ENCODE data around the gene F11.

The F11 gene

GRCh38 chr4:186285147-186285546 lies 19.2 kb downstream of the F11 start:
- H3K4me1 ChIP-seq (ENCODE audit: insufficient read depth, low read length), result no peaks in the 10 kb centered on the region
- H3K27ac ChIP-seq (ENCODE audit: low read depth, low read length), result no peak overlapping the region
- H3K9ac ChIP-seq (ENCODE audit: low read length), result no peak overlapping the region
- H3K36me3 ChIP-seq (ENCODE audit: insufficient read depth, low read length), result no peaks in the 10 kb centered on the region
- no peaks in the 10 kb centered on the region for H3K9me3 ChIP-seq (ENCODE audit: low read length)
- H3K4me3 ChIP-seq (ENCODE audit: low read depth in 1 of 2, low read length in 2 of 2), result no peak overlapping the region
- no peaks in the 10 kb centered on the region for H3K27me3 ChIP-seq (ENCODE audit: control insufficient read depth in 1 of 2, insufficient read depth in 2 of 2, low read length in 2 of 2)

- H3K4me1 ChIP-seq (ENCODE audit: insufficient read depth, low read length), result no peaks in the 10 kb centered on the region
- no peaks in the 10 kb centered on the region for H3K36me3 ChIP-seq (ENCODE audit: insufficient read depth, low read length)
- H3K9ac ChIP-seq (ENCODE audit: low read length), result no peak overlapping the region
- no peaks in the 10 kb centered on the region for H3K9me3 ChIP-seq (ENCODE audit: low read length)
- H3K27ac ChIP-seq (ENCODE audit: low read depth, low read length), result no peak overlapping the region
- H3K4me3 ChIP-seq (ENCODE audit: low read depth in 1 of 2, low read length in 2 of 2), result no peak overlapping the region
- H3K27me3 ChIP-seq (ENCODE audit: control insufficient read depth in 1 of 2, insufficient read depth in 2 of 2, low read length in 2 of 2), result no peaks in the 10 kb centered on the region
Observed at GRCh38 chr4:186286581-186286980, 20.6 kb downstream of the F11 start.

GRCh38 chr4:186291256-186291890 lies 25.4 kb downstream of the F11 start:
- Histone ChIP-seq H3K36me3 (ENCODE audit: insufficient read depth, low read length) (no peaks in the 10 kb centered on the region), H3K27me3 (ENCODE audit: control insufficient read depth in 1 of 2, insufficient read depth in 2 of 2, low read length in 2 of 2) (no peaks in the 10 kb centered on the region), H3K4me1 (ENCODE audit: insufficient read depth, low read length) (no peaks in the 10 kb centered on the region), H3K9ac (ENCODE audit: low read length) (no peak overlapping the region), H3K4me3 (ENCODE audit: low read depth in 1 of 2, low read length in 2 of 2) (no peak overlapping the region), H3K27ac (ENCODE audit: low read depth, low read length) (no peak overlapping the region), H3K9me3 (ENCODE audit: low read length) (no peaks in the 10 kb centered on the region)

GRCh38 chr4:186294160-186294559 lies 28.2 kb downstream of the F11 start:
- no peak overlapping the region for H3K9ac ChIP-seq (ENCODE audit: low read length)
- H3K4me3 ChIP-seq (ENCODE audit: low read depth in 1 of 2, low read length in 2 of 2), result no peak overlapping the region
- H3K27me3 ChIP-seq (ENCODE audit: control insufficient read depth in 1 of 2, insufficient read depth in 2 of 2, low read length in 2 of 2), result no peaks in the 10 kb centered on the region
- no peak overlapping the region for H3K27ac ChIP-seq (ENCODE audit: low read depth, low read length)
- H3K36me3 ChIP-seq (ENCODE audit: insufficient read depth, low read length), result no peaks in the 10 kb centered on the region
- H3K9me3 ChIP-seq (ENCODE audit: low read length), result no peaks in the 10 kb centered on the region
- no peaks in the 10 kb centered on the region for H3K4me1 ChIP-seq (ENCODE audit: insufficient read depth, low read length)

GRCh38 chr4:186296481-186296880 lies 30.5 kb downstream of the F11 start:
- H3K27ac ChIP-seq (ENCODE audit: low read depth, low read length), result no peak overlapping the region
- H3K9me3 ChIP-seq (ENCODE audit: low read length), result no peaks in the 10 kb centered on the region
- no peaks in the 10 kb centered on the region for H3K36me3 ChIP-seq (ENCODE audit: insufficient read depth, low read length)
- no peak overlapping the region for H3K4me3 ChIP-seq (ENCODE audit: low read depth in 1 of 2, low read length in 2 of 2)
- no peak overlapping the region for H3K9ac ChIP-seq (ENCODE audit: low read length)
- no peaks in the 10 kb centered on the region for H3K27me3 ChIP-seq (ENCODE audit: control insufficient read depth in 1 of 2, insufficient read depth in 2 of 2, low read length in 2 of 2)
- H3K4me1 ChIP-seq (ENCODE audit: insufficient read depth, low read length), result no peaks in the 10 kb centered on the region

- Histone ChIP-seq H3K4me3 (ENCODE audit: low read depth in 1 of 2, low read length in 2 of 2) (no peak overlapping the region), H3K9me3 (ENCODE audit: low read length) (no peaks in the 10 kb centered on the region), H3K36me3 (ENCODE audit: insufficient read depth, low read length) (no peaks in the 10 kb centered on the region), H3K27me3 (ENCODE audit: control insufficient read depth in 1 of 2, insufficient read depth in 2 of 2, low read length in 2 of 2) (no peaks in the 10 kb centered on the region), H3K4me1 (ENCODE audit: insufficient read depth, low read length) (no peaks in the 10 kb centered on the region), H3K9ac (ENCODE audit: low read length) (no peak overlapping the region), H3K27ac (ENCODE audit: low read depth, low read length) (no peak overlapping the region)
Observed at GRCh38 chr4:186297013-186297645, 31.1 kb downstream of the F11 start.

- H3K9me3 ChIP-seq (ENCODE audit: low read length), result no peaks in the 10 kb centered on the region
- H3K9ac ChIP-seq (ENCODE audit: low read length), result no peak overlapping the region
- no peak overlapping the region for H3K27ac ChIP-seq (ENCODE audit: low read depth, low read length)
- no peaks in the 10 kb centered on the region for H3K36me3 ChIP-seq (ENCODE audit: insufficient read depth, low read length)
- H3K27me3 ChIP-seq (ENCODE audit: control insufficient read depth in 1 of 2, insufficient read depth in 2 of 2, low read length in 2 of 2), result no peaks in the 10 kb centered on the region
- H3K4me1 ChIP-seq (ENCODE audit: insufficient read depth, low read length), result no peaks in the 10 kb centered on the region
- H3K4me3 ChIP-seq (ENCODE audit: low read depth in 1 of 2, low read length in 2 of 2), result no peak overlapping the region
Observed at GRCh38 chr4:186298031-186298647, 32.1 kb downstream of the F11 start.

- no peak overlapping the region for H3K27ac ChIP-seq (ENCODE audit: low read depth, low read length)
- H3K4me1 ChIP-seq (ENCODE audit: insufficient read depth, low read length), result no peaks in the 10 kb centered on the region
- H3K4me3 ChIP-seq (ENCODE audit: low read depth in 1 of 2, low read length in 2 of 2), result no peak overlapping the region
- H3K9ac ChIP-seq (ENCODE audit: low read length), result no peak overlapping the region
- no peaks in the 10 kb centered on the region for H3K27me3 ChIP-seq (ENCODE audit: control insufficient read depth in 1 of 2, insufficient read depth in 2 of 2, low read length in 2 of 2)
- H3K9me3 ChIP-seq (ENCODE audit: low read length), result no peaks in the 10 kb centered on the region
- H3K36me3 ChIP-seq (ENCODE audit: insufficient read depth, low read length), result no peaks in the 10 kb centered on the region
Observed at GRCh38 chr4:186299291-186299690, 33.3 kb downstream of the F11 start.

- Histone ChIP-seq H3K4me3 (ENCODE audit: low read depth in 1 of 2, low read length in 2 of 2) (no peak overlapping the region), H3K9ac (ENCODE audit: low read length) (no peak overlapping the region), H3K9me3 (ENCODE audit: low read length) (no peaks in the 10 kb centered on the region), H3K4me1 (ENCODE audit: insufficient read depth, low read length) (no peaks in the 10 kb centered on the region), H3K36me3 (ENCODE audit: insufficient read depth, low read length) (no peaks in the 10 kb centered on the region), H3K27me3 (ENCODE audit: control insufficient read depth in 1 of 2, insufficient read depth in 2 of 2, low read length in 2 of 2) (no peaks in the 10 kb centered on the region), H3K27ac (ENCODE audit: low read depth, low read length) (no peak overlapping the region)
Observed at GRCh38 chr4:186300659-186301390, 34.8 kb downstream of the F11 start.

- Histone ChIP-seq H3K9me3 (ENCODE audit: low read length) (no peaks in the 10 kb centered on the region), H3K4me3 (ENCODE audit: low read depth in 1 of 2, low read length in 2 of 2) (no peak overlapping the region), H3K9ac (ENCODE audit: low read length) (no peak overlapping the region), H3K4me1 (ENCODE audit: insufficient read depth, low read length) (peaks cover 16% of the 10 kb centered on the region), H3K27ac (ENCODE audit: low read depth, low read length) (no peak overlapping the region), H3K27me3 (ENCODE audit: control insufficient read depth in 1 of 2, insufficient read depth in 2 of 2, low read length in 2 of 2) (no peaks in the 10 kb centered on the region), H3K36me3 (ENCODE audit: insufficient read depth, low read length) (no peaks in the 10 kb centered on the region)
Observed at GRCh38 chr4:186304216-186304615, 38.2 kb downstream of the F11 start.

GRCh38 chr4:186304866-186305505 lies 39.0 kb downstream of the F11 start:
- H3K4me1 ChIP-seq (ENCODE audit: insufficient read depth, low read length), result peaks cover 16% of the 10 kb centered on the region
- no peak overlapping the region for H3K9ac ChIP-seq (ENCODE audit: low read length)
- no peaks in the 10 kb centered on the region for H3K36me3 ChIP-seq (ENCODE audit: insufficient read depth, low read length)
- H3K27me3 ChIP-seq (ENCODE audit: control insufficient read depth in 1 of 2, insufficient read depth in 2 of 2, low read length in 2 of 2), result no peaks in the 10 kb centered on the region
- no peak overlapping the region for H3K4me3 ChIP-seq (ENCODE audit: low read depth in 1 of 2, low read length in 2 of 2)
- no peaks in the 10 kb centered on the region for H3K9me3 ChIP-seq (ENCODE audit: low read length)
- no peak overlapping the region for H3K27ac ChIP-seq (ENCODE audit: low read depth, low read length)

All from muscle layer of colon (tissue), 2 donors.